Activated CD8-positive, alpha-beta memory T cell treated with anti-CD3 and anti-CD28 coated beads, Interleukin-2, amount 50 U/mL, for 1 hour (primary cell): Measurements from ENCODE around the gene CCDC136.

ENCODE experiments used
- DNase-seq: peaks from one replicate; pipeline ENCODE4 v3.0.0-alpha.2; 2020; ENCODE audit errors: extremely low read depth

CCDC136 gene

DNA sequence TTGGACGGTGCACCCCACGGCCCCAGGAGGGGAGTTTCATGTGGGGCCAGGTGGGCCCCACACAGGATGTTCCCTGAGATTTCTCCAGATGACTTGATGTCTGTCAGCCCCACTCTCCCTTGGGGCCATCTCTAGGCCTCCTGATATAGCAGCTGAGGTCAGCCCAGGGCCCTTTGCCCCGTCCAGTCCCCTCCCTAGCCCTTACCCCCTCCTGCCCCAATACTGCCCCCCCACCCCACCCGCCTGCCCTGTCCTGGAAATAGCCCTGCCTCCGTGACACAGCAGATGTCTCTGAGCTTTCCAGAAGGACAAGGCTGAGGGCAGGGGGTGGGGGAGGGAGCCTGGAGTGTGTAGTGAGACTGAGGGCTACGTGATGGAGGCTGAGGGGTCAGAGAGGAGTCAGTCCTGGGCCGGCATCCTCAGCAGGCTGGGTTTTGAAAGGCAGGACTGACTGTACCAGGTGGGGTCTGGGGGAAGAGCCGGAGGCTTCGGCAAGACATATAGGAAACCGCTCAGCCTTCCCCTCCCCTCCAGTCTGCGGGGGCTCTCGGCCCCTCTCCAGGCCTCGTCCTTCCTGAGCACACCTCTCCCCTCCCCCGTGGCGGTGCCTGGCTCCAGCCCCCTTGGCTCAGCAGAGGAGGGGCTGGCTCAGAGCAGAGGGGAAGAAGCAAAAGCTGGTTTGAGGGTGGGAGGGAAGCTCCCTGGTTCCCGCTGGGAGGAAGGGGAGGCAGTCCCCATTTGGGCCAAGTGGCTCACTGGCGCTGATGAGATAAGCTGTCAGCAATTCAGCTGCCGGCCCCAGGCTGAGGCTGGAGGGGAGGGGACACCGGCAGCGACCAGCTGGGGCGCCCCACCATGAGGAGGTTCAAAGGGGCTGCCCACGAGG is 40.5 kb downstream of the CCDC136 start:
- no peak for DNase-seq

DNA sequence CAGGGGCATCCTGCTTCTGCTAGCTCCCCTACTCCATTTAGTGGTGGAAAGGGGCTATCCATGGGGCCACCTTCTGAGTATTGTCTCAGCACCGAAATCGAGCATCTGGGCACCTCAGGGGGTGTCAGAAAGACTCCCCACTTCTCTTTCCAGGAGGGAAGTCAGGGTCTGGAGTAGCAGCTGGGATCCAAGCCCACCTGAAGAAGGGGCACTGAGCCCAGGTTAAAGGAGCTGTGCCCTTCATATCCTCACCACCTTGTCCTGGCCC is 41.0 kb downstream of the CCDC136 start:
- no peak for DNase-seq

DNA sequence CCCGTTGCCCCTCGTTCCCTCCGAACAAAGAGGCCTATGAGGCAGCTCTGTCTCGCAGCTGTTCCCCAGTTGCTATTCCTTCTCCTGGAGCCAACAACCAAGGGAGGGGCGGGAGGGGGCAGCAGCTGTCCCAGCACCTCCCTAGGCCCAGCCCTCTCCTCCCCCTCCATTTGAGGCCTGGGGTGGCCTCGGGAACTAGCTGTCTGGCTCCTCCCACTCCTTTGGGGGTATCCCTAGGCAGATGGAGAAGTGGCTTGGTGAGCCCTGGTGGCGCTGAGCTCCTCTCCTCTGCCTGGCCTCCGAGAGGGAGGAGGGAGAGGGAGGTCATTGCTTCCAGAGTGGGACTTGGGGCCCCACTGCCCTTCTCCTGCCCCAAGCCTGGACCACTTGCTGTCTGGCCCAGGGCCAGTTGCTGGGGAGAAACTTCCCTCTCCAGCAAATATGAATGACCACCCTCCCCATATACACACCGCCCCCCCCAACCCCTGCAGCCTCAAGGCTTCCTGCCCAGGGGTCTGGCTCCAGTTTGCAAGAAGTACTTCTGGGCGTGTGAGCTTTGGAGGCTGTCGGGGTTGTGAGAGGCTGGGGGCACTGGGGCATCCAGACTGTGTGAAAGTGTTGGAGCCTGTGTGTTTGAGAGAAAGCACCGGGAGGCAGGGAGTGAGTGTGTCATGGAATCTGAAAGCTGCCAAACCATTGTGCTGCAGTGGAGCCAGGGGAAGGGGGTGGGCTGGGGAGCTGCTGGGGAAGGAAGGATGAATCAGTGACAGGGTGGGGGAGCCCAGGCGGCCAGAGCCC is 41.6 kb downstream of the CCDC136 start:
- no peak for DNase-seq

DNA sequence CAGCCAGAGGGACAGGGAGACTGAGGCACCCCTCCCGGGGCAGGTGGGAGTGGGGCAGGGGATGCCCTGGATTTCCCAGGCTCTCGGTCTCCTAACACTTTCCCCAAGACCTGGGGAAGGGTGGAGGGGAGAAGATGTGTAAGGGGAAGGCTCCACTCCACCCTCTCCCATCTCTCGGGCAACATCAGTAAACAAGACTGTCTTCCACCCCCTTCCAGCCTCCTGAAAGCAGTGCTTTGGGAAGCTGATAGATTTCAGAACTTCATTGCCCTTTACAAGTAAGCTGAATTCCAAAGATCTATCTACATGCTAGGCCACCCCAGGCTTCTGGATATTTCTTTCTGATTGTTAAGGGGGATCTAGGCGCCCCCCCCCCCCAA is 42.2 kb downstream of the CCDC136 start:
- DNase-seq = no peak

DNA sequence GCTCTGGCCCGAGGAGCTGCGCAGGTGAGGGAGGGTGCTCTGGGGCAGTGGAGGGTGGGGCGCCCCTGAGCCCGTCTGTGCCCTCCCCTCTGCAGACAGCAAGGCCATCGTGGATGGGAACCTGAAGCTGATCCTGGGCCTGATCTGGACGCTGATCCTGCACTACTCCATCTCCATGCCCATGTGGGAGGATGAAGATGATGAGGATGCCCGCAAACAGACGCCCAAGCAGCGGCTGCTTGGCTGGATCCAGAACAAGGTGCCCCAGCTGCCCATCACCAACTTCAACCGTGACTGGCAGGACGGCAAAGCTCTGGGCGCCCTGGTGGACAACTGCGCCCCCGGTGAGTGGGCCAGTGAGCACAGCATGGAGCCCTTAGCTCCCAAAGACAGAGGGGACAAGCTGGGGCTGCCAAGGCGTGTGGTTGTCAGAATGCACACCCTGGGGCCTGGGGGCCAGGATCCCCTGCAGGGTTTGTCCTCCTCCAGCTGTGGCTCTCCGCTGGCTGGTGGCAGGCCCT is 43.5 kb downstream of the CCDC136 start:
- DNase-seq = no peak

DNA sequence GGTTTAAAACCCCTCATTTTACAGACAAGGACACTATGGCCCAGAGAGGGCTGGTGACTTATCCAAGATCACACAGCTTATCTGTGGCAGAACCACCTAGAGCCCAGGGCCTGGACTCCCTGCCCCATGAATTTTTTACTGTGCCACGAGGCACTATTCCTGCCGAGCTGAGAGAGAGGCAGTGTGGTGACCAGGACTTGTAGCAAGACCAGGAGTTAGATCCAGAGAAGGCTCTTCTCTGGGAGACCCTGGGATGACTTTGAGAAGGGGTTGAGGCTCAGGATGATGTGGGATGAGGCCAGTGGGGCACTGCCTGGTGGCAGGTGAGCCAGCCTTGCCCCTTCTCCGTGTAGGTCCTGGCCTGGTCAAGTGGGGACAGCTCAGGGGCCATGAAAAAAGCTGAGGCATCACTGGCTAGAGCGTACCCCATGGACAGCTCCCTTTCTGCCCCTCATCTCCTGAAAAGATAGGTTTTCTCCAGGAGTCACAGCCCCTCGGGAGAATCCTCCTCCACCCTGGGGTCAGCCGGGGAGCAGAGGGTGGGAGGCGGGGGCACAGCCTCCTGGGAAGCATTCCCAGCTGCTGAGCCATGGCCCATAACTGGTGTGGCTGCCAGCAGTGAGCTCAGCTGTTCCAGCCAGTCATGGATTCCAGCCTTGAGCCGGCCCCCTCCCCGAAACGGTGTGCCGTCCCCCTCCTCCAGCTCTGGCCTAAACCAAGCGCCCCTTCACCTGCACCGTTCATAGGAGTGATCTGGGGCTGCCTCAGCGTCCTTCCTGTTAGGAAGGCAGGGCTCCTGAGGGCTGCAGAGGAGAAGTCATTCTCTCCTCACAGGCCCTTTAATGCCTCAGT is 44.2 kb downstream of the CCDC136 start:
- DNase-seq = no peak

DNA sequence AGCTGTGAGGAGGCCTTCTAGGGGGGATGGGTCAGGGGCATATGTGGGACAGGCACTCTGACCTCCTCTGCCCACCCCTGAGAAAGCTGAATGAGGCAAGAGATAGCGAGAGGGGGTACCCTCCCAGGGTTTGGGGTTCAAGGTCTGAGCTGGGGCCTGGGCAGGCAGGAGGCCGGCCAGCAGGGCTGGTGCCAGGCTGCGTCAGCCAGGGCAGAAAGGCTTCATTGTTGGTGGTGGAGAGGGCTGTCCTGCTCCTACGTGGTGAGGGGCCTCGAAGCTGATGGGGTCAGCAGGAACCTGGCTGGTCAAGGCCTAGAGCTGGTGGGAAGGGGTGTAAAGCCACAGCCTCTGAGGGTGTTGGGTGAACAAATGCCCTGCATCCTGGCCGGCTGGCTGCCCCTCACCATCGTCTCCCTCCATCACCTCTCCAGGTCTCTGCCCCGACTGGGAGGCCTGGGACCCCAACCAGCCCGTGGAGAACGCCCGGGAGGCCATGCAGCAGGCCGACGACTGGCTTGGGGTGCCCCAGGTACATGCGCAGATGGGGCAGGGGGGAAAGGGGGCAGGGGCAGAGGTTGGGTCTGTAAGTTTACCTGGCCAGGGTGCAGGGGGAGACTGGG is 45.1 kb downstream of the CCDC136 start:
- no peak for DNase-seq

DNA sequence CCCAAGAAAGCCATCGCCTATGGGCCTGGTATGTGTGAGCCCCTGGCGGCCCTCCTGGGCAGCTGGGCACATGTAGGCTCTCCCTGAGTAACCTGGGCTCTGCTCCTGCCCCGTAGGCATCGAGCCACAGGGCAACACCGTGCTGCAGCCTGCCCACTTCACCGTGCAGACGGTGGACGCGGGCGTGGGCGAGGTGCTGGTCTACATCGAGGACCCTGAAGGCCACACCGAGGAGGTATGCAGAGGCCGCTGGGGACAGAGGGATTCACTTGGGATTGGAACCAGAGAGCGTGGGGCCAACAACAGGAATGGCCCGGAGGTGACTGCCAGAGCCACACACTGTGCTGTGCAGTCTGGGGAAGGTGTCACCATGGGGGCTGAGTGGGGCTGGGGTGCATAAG is 45.8 kb downstream of the CCDC136 start:
- DNase-seq = no peak

DNA sequence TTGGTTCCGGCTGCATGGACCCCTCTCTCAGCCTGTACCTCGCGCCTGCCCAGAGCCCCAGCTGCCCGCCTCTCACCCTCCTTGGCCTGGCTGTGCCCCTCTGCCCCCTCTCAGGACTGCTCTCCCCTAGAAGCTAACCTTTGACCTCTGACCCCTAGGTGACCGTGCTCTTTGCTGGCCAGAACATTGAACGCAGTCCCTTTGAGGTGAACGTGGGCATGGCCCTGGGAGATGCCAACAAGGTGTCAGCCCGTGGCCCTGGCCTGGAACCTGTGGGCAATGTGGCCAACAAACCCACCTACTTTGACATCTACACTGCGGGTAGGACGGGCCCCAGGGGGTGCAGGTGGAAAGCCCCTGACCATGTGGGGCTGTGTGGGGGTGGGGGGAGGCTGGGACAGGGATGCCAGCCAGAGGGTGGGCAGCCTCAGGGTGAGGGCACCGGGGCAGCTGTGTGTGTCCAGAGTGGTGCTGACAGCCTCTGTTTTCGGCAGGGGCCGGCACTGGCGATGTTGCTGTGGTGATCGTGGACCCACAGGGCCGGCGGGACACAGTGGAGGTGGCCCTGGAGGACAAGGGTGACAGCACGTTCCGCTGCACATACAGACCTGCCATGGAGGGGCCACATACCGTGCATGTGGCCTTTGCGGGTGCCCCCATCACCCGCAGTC is 46.5 kb downstream of the CCDC136 start:
- DNase-seq = no peak

DNA sequence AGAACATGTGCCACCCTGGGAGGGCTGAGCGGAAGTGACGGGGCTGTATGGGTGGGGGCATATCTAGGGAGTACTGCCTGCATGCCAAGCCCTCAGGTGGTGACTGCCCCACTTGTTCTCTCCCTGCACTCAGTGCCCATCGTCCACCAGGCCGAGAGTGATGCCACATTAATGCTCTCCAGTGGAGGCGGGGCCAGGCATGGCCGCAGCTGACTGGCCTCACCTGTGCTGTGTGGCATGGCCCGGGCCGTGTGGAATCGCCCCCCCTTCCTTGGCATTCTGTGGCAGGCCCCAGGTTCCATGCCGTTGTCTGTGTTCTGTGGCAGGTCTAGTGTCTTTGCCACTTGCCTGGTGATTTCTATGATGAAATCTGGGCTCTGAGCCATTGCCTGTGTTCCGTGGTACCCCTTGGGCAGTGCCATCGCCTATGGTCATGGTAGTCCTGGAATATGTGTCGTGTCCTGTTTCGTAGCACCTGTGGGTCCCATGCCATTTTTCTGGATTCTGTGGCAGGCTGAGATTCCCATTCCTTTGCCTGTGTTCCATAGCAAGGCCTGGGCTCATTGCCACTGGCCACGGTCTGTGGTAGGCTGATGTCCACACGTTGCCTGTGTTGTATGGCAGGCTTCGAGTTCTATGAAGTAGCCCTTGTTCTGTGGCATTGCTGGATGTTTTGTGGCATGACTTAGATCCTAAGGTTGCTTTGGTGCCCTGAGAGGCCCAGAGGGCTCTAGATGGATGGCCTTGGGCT is 47.4 kb downstream of the CCDC136 start:
- no peak for DNase-seq

DNA sequence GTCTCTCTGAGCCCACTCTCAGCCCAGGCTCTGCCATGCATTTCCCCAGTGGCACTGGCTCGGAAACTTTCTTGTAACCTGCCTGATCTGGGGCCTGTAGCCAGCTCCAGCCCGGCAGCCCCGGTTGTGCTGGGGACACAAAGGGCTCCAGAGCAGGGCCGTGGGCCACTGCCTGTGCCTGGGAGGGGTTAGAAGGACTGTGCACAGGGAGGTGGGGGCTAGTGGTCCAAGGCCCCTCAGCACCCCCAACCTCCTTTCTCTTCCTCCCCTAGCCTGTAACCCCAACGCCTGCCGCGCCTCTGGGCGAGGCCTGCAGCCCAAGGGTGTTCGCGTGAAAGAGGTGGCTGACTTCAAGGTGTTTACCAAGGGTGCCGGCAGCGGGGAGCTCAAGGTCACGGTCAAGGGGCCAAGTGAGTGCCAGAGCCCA is 48.0 kb downstream of the CCDC136 start:
- DNase-seq = no peak

DNA sequence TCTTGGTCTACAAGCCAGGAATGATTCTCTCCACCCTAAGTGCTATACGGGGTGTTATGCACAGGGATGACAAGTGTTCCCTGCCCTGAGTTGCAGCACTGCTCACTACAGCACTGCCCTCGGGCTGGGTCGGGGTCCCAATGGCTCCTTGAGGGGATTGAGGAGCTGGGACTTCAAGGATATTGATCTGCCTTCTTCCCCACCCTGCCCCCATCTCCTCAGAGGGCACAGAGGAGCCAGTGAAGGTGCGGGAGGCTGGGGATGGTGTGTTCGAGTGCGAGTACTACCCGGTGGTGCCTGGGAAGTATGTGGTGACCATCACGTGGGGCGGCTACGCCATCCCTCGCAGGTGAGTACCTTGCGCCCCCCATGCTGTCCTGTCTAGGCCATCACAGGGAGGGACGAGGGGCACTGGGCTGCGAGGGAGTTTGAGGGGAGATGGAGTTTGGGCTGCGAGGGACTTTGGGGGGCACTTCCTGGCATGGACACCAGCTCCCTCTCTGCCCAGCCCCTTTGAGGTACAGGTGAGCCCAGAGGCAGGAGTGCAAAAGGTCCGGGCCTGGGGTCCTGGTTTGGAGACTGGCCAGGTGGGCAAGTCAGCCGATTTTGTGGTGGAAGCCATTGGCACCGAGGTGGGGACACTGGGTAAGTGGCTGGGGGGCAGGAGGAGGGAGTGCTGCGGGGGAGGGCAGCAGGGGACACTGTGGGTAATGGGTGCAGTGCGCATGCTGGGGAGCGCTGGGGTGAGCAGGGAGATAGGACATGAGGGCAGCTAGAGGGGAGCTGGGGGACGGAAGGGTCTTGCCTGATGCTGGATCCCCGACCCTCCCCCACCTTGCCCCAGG is 48.8 kb downstream of the CCDC136 start:
- DNase-seq = no peak

DNA sequence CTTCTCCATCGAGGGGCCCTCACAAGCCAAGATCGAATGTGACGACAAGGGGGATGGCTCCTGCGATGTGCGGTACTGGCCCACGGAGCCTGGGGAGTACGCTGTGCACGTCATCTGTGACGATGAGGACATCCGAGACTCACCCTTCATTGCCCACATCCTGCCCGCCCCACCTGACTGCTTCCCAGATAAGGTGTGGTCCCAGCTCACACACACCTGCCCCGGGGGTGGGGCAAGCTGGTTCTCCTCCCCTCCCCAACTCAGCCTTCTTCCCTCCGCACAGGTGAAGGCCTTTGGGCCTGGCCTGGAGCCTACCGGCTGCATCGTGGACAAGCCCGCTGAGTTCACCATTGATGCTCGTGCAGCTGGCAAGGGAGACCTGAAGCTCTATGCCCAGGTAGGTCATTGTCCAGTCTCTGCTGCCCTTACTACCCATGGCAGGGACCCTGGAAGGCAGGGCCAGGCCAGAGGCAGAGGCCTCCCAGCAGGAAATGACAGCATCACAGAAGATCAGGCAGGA is 49.5 kb downstream of the CCDC136 start:
- no peak for DNase-seq

DNA sequence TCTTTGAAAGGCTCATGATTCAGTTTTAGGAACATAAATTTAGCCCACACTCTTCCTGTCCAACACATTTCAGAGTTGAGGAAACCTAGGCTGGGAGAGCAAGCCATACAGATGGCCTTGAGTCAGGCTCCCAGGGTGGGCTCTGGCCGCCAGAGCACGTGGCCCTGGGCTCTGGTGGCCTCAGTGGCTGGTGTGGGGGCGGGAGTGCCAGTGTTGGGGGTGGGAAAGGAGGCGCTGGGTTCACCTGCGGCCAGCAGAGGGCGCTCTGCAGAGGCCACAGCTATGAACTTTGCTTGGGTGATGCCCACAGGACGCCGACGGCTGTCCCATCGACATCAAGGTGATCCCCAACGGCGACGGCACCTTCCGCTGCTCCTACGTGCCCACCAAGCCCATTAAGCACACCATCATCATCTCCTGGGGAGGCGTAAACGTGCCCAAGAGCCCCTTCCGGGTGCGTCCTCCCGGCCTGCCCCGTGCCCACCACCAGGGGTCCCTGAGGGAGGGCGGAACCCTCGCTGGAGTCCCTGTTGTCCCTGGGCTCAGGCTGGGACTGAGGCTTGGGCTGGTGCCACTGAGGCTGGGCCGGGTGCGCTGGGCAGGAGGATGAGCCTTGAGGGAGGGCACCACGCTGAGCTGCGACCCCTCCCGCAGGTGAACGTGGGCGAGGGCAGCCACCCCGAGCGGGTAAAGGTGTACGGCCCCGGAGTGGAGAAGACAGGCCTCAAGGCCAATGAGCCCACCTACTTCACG is 50.3 kb downstream of the CCDC136 start:
- DNase-seq = no peak

DNA sequence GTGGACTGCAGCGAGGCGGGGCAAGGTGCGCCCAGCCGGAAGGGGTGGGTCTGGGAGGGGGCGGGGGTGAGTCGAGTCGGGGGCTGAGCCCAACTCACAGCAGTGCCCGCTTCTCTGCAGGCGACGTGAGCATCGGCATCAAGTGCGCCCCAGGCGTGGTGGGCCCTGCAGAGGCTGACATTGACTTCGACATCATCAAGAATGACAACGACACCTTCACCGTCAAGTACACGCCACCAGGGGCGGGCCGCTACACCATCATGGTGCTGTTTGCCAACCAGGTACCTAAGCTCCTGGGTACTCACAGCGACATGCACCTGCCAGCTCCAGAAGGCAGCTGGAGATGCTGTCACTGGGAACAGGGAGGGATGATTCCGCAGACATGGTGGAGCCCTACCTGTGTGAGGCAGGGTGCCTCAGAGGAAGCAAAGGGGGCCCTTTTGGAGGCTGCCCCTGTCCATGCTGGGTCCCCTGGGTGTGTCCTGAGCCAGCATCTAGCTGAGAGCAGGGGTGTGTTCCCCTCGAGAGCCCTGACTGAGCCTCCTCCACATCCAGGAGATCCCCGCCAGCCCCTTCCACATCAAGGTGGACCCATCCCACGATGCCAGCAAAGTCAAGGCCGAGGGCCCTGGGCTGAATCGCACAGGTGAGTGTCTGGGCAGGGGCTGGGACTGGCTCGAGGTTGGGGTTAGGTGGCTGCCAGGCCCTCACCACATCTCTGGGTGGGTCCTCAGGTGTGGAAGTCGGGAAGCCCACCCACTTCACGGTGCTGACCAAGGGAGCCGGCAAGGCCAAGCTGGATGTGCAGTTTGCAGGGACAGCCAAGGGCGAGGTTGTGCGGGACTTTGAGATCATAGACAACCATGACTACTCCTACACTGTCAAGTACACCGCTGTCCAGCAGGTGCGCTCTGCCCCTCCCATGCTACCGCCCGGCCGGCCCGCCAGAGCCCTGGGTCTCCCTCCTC is 51.2 kb downstream of the CCDC136 start:
- no peak for DNase-seq

DNA sequence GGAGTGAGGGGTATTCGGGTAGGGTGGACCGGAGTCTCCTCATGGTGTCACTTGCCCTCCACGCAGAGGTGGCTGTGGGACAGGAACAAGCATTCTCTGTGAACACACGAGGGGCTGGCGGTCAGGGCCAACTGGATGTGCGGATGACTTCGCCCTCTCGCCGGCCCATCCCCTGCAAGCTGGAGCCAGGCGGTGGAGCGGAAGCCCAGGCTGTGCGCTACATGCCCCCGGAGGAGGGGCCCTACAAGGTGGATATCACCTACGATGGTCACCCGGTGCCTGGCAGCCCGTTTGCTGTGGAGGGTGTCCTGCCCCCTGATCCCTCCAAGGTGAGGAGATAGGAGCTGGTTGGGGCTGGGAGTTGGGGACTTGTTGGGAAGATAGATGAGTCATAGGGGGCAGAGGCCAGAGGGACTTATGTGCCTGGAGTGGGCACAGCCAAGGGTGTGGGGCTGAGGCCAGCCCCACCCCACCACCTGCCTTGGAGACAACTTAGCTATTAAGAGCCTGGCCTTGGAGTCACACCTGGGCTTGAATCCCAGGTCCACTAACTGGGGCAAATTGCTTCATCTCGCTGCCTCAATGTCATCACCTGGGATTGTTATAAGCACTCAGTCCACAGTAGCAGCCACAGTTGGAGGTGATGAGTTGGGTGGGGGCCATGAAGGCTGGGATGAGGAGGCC is 52.3 kb downstream of the CCDC136 start:
- DNase-seq = no peak
